Choroid plexus epithelial cell (primary cell): ENCODE results near the gene PTGFRN.

Experiments
- DNase-seq: peaks from one replicate; pipeline ENCODE4 v3.0.0-alpha.2; 2010; ENCODE audit warnings: low read depth
- H3K4me3 ChIP-seq: 2 replicates; pipeline ENCODE4 v1.5.1; 2011; ENCODE audit warnings: low read depth, mild to moderate bottlenecking, control low read depth, low read length, moderate library complexity
- TF ChIP-seq, protein P1 (sequence below): conservative IDR thresholded peaks from 2 replicates; pipeline ENCODE4 v1.5.1; 2011; ENCODE audit warnings: low read depth, mild to moderate bottlenecking, control low read depth, inconsistent platforms, low read length, moderate library complexity

PTGFRN gene

DNA sequence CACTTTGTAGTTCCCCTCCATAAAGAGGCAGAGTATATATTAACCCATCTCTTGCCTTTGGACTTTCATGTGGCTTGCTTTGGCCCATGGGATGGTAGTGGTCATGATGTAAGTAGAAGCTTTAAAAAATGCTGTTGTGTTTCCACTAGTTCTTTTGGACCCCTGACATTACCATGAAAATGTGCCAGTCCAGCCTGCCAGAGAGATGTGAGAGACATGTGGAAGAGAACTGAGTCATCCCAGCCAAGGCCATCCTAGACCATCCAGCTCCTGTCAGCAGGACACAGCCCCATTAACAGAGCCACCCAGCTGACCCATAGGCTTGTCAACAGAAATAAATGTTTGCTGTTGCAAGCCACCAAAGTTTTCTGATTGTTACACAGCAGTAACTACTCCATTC lies 87.9 kb downstream of the PTGFRN start:
- no peak for DNase-seq
- H3K4me3 ChIP-seq, result no peak overlapping the region
- TF ChIP-seq, protein P1, sequence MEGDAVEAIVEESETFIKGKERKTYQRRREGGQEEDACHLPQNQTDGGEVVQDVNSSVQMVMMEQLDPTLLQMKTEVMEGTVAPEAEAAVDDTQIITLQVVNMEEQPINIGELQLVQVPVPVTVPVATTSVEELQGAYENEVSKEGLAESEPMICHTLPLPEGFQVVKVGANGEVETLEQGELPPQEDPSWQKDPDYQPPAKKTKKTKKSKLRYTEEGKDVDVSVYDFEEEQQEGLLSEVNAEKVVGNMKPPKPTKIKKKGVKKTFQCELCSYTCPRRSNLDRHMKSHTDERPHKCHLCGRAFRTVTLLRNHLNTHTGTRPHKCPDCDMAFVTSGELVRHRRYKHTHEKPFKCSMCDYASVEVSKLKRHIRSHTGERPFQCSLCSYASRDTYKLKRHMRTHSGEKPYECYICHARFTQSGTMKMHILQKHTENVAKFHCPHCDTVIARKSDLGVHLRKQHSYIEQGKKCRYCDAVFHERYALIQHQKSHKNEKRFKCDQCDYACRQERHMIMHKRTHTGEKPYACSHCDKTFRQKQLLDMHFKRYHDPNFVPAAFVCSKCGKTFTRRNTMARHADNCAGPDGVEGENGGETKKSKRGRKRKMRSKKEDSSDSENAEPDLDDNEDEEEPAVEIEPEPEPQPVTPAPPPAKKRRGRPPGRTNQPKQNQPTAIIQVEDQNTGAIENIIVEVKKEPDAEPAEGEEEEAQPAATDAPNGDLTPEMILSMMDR, result no peak

DNA sequence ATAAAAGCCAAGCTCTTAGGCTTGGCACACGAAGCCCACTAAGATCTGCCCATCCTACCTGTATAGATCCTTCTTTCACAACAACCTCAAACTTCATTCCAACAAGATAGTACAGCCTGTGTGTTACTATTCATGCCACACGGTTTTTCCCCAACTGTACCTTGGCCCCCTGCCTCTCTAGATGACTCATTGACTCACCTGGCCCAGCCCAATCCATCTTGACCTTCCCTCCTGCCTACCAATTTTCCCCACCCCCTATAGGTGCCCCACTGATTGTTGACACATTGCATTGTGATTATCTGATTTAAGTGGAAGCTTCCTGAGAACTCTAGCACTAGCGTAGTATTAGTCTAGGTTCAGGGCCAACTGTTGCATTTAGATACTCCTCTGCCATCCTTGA lies 89.9 kb downstream of the PTGFRN start:
- TF ChIP-seq, protein P1, result no peak
- H3K4me3 ChIP-seq, result no peak overlapping the region
- DNase-seq, result no peak

DNA sequence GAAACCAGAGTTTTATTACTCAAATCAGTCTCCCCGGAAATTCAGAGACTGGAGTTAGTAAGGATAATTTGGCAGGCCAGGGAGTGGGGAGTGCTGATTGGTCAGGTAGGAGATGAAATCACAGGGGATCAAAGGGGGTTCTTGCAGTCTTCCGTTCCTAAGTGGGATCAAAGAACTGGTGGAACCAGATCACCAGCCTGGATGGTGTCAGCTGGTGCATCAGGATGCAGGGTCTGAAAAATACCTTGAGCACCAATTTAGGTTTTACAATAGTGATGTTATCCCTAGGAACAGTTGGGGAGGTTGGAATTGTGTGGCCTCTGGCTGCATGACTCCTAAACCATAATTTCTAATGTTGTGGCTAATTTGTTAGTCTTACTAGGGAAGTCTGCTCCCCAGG lies 90.4 kb downstream of the PTGFRN start:
- DNase-seq, result no peak
- no peak overlapping the region for H3K4me3 ChIP-seq
- TF ChIP-seq, protein P1, result no peak

DNA sequence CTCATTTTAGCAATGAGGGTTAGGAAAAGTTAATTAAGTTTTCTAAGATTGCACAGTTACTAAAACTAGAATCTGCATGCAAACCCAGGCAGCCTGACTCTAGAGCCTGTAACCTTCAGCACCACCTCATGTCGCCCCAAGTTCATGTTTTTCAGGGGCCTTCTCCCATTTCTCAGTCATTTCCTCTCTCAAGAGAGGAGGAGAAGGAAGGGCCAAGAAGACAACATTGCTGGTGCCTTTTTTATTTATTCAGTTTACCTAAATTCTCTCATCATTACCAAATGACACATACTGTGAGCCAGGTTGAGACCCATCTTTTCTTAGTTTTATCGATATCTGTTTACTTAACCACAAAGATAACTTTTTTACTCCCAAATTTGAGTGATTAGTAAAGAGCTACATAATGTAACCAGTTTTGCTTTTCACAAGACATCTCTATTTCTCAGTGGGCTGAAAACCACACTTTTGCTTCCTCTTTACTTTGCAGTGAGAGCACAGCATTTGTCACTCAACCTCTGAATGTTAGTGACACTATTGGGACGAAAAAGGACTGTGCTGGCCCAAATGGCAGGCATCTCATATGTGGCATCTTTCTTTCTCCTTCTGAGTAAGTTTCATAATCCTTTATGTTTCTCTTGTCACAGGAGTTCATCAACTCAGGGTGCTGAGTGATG lies 91.7 kb downstream of the PTGFRN start, which contains the start of gene CD101:
Gene CD101, plus strand, starts transcription at position 507 of the 674 bp plus-strand sequence. Its CDS starts 58 bp downstream, at position 565.
- TF ChIP-seq, protein P1, result no peak
- no peak for DNase-seq
- no peak within 1 kb of the TSS for H3K4me3 ChIP-seq

DNA sequence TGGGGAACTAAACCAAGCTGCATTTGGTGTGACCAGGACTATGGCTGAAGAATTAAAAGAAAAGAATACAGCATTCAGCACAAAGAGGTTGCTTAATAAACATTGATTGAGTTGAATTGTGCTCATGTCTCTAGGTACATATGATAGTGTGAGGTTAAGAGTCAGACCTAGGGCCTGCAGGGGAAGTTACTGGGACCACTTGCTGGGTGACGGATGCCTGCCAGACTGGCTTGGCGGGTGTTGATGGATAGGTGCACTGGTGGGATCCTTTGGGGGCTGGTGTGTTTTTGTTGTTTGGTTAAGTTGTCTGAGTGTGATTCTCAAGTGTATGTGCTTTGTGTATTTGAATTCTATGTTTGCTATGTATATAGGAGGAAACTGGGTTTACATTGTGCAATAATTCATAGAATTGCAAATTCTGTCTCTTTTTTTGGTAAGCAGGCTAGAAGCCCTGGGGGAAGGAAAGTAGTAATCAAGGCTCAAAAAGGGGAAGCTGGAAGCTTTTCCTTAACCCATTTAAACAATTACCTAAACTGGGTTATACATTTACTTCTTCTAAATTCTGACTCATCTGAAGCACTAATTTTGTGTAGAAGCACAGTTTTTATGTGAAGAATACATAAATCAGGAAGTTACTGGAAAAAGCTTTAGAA lies 93.6 kb downstream of the PTGFRN start:
- no peak overlapping the region for H3K4me3 ChIP-seq
- TF ChIP-seq, protein P1, result no peak
- no peak for DNase-seq

- TF ChIP-seq, protein P1, result no peak
- no peak overlapping the region for H3K4me3 ChIP-seq
- no peak for DNase-seq
Observed at GRCh38 chr1:117007719-117008013, 98.0 kb downstream of the PTGFRN start.

- no peak for DNase-seq
- TF ChIP-seq, protein P1, result no peak
- no peak overlapping the region for H3K4me3 ChIP-seq
Observed at GRCh38 chr1:117008656-117009055, 98.9 kb downstream of the PTGFRN start.
